HG03457 (cell line): Measurements from ENCODE around the gene ARHGEF9.

Experiments used
- ATAC-seq: cut with Tn5 transposase; IDR thresholded peaks from one replicate; pipeline ENCODE4 v1.9.1; 2021; ENCODE audit warnings: moderate number of reproducible peaks; ENCODE audit not compliant: unreplicated experiment

The ARHGEF9 gene

DNA sequence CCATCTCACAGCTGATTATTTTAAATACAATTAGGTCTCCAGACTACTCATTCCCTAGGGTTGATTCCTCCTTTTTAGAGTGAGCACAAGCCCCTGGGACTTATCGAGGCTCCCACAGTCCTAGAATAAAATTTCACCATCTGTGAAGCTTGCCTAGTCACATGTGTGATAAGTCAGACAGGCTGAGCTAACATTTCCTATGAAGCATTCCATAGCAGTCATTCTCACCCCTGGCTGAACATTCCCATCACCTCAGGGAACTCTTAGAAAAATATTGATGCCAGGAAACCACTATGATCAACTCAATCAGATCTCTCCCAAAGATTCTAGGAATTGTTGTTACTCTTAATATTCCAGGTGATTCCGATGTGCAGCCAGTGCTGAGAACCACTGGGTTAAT lies 37.7 kb downstream of the ARHGEF9 start:
- no peak for ATAC-seq

DNA sequence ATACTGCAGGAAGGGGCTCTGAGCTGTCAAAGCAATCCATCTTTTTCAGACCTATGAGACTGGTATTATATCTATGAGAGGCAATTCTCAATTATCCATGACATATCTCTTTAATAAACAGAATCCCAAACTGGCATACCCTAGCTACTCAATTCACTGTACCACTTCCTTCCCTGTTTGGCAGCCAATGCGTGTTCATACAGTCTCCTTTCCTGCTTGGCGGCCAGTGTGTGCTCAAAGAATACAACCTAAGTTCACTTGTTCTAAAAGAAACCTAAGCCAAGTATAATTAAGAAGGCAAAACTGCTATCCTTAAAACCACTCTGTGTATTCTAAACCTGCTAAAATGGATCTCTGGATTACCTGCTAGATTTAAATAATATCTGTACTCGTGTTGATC lies 38.3 kb downstream of the ARHGEF9 start:
- ATAC-seq: no peak

DNA sequence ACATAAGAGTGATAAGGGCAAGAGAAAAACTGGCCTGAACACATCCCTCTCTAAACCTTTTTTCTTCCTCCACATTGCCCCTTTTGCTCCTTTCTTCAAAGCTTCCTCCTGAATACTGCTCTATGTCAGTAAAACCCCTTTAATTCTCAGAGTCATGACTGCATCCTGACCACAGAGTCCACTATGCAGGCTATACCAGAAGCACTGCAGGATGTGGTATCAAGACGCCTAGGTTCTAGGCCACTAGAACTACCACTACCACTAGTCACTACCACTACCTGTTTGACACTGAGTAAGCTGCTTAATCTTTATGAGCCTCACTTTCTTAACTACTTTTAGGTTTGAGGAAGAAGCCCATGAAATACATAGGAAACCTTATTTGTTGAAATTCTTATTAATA lies 38.7 kb downstream of the ARHGEF9 start:
- peak; percentile 95 for ATAC-seq

DNA sequence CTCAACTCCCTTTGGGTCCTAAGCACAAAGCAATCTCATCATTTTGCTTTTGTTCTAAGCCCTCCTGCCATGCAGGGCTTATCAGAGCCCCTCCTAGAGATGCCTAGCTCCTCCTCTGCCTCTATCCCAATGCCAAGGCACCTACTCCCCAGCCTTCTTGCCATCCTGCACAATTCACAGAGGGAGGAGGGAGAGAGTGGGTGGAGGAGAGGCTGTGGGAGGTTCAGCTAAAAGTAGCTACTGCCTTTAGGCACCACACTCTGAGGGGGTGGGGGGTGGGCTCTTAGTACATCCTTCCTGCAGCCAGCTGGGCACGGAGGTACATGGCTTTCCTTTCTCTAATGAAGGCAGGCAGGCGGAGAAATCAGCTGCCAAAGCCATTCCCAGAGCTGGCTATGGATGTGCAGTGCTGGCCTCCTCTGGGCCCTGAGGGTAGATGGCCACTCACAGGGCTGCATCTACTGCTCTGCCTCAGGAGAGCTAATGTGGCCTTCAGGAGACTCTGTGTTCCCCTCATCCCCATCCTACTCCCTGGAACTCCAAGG lies 40.1 kb downstream of the ARHGEF9 start:
- no peak for ATAC-seq

DNA sequence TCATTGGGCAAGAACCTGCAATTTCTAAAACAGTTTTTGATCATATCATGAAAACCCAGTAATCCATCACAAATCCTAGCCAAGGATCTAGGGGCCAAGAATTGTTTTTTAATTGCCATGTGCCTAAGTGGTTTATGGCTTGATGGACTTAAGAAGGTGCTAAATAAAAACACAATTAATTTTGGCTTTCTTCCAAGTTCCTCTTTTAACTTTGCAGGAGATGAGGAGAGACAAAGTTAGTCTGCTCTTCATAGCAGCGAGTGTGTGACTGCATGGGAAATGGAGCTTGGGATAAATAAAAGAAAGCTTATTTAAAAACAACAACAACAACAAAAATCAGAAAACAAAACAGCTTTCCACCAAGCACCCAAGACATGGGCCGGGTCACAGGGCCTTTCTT lies 41.4 kb downstream of the ARHGEF9 start:
- ATAC-seq: no peak

DNA sequence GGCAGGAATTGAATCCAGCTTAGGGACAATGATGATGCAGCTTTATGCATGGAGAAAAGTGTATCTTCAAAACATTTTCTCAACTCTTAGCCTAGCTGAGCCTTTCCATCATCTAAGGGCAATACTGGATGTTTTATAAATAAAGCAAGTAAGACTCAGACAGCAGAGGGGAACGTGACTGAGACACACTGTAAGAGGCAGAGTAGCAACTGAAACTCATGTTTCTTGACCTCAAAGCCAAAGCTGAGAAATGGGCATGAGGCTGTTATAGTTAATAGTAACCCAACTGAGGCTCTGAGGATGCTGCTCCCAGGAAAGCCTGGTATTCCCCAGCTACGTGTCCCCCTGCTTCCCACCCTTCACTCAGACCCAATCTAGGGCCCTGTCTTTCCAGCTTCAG lies 44.6 kb downstream of the ARHGEF9 start:
- peak; percentile 82 for ATAC-seq

DNA sequence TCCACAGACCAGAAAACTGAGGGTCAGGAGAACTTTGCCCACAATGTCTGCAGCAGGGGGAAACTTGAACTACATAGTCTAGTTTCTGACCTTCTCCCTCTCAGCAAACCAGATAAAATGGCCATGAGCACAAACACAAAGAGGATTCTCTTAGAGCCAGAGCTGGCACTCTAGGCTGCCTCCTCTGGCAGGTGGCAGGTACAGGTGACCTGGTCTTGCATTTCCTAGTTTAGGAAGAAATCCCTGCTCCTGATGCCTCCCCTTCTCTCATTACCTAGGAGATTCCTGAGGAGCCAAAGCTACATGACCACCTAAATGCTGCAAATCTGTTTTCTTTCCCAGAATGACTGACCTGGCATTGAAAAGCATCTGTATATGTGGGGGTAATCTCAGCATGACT lies 45.1 kb downstream of the ARHGEF9 start:
- ATAC-seq: no peak

DNA sequence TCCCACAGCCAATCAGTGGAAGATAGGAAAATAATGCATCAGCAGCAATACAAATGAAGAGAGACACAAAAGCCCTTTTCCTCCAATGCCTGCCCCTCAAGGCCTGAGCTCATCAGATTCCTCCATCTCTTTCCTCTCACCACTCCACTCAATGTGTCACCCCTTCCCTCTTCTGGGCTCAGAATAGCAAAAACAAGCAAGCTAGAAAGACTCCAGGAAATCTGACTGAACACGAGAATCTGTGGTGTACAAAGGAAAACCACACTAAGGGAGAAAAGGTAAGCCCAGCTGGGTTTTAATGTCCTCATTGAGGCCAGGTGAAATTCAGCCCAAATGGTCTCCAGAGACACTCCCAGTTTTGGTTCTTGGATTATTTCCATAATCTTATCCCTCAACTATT lies 46.3 kb downstream of the ARHGEF9 start:
- peak; percentile 56 for ATAC-seq

DNA sequence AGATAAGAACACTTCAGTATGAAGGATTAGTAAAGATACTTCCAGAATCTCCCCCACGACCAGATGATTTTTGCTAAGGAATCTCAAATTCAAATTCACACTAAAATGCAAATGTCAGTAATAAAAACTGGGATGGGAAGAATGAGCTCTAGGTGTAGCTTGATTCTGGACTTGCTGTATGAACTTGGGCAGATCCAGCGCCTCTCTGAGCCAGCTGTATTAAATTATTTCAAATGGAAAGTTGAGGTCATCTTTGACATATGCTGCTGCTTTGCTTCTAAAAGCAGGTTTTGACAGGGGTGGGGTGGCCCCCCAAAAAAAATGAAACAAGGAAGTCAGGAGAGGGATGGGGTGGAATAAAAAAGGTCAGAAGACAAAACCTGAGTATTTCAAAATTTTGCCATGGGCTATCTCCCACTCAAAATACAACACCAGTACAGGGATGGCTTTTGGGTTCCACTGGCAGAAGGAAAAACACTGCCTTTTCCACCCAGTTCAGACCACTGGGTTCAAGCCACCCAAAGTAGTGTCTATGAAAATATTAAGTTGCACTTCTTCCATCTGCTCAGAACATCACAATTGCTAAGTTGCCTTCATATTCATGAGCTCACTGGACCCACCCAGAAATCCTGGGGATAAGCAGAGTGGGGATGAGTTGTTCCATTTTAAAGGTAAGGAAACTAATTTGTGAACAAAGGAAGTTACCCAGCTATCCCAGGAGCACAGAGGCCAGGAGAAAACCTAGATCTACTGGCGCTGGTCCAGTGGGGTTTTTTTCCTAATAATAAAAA lies 47.7 kb downstream of the ARHGEF9 start:
- ATAC-seq: no peak

DNA sequence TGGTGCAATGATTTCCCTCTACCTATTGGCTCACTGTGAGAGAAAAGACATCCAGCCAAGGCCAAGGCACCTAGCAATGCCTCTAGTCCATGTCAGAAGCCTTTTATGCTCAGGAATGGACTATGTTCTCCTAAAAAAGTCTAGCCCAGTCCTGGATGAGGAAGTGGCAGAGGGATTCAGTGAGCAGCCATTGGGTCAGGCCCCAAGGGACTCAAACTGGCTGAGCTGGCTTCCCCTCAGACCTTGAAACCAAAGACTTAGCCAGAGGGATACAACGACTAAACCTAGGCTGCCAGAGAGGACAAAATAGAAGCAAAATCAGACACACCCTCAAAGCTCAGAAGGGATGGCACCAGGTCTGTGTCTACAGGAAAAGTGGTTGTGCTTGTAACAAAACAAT lies 49.1 kb downstream of the ARHGEF9 start:
- no peak for ATAC-seq

DNA sequence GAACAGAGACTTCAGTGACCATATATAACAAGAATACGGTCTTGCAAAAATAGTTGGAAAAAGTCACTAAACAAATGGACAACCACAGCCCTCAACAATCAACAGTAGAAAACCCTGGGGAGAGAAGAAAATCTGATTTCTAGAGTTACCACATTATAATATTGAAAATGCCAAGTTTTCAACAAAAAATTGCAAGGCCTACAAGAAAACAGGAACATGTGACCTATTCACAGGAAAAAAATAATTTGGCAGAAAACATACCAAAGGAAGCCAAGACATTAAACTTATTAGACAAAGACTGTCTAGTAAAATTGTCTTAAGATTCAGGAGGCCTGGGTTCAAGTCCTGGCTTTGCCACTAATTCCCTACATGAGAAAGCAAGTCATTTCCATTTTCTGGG lies 64.7 kb downstream of the ARHGEF9 start:
- no peak for ATAC-seq

DNA sequence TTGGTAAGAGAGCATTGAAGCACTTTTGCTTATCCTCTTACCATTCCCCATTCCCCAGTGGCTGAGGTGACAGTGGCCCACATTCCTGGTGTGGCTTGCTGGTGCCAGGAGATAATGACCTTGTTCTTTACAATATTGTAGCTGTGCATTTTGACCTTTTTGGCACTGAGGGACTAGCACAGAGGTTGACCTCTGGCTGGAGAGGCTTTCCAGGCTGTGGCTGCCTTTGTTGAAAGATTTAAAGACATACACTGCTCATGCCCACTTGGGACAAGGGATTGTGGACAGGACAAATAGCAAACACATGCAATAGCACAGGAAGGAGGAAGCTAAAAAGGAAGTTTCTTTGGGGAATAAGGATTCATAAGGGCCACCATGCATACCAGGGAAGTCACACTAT lies 65.4 kb downstream of the ARHGEF9 start:
- ATAC-seq: no peak

DNA sequence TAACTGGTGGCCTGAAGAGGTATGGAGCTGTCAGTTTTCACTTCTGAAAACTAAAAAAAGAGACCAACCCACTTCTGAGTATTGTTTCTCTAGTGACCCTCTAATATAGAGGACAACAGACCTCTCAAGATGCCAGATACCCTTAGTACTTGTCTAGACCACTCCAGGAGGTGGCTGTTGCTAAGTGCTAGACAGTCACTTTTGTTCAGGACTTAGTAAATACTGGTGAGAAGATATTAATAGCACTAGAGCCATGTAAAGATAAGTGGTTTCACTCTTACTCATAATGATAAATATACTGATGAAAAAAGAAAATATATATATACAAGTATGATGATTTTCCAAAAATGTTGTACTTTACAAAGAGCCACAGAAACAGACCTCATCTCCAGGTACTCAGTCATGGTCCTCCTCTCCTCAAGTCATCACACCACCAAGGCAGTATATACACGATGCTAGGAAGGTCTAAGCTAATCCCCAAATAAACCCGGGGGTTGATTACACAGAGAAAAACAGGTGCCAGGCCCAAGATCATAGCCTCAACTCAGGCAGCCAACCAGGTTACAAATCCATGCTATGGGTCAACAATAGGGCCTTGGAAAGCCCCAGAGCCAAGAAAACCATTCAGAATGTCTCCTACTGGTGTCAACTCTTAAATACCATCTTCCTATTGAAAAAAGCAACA lies 66.9 kb downstream of the ARHGEF9 start:
- no peak for ATAC-seq

DNA sequence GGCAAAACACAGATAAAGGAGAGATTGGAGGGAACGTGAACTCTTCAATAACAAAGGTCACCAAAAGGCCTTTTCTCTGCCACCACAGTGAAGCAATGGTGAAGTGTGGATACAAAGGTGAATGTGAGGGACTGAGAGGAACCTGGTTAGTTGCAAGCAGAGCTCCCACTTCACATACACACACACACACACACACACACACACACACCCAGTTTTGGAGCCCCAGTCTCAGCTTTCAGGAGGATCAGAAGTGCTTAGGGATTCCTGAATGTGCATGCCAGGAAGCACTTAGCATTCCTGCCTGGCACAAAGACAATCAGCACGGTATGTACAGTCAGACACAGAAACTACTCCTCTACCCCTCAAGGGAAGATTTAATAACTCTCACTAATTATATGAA lies 71.5 kb downstream of the ARHGEF9 start:
- no peak for ATAC-seq

DNA sequence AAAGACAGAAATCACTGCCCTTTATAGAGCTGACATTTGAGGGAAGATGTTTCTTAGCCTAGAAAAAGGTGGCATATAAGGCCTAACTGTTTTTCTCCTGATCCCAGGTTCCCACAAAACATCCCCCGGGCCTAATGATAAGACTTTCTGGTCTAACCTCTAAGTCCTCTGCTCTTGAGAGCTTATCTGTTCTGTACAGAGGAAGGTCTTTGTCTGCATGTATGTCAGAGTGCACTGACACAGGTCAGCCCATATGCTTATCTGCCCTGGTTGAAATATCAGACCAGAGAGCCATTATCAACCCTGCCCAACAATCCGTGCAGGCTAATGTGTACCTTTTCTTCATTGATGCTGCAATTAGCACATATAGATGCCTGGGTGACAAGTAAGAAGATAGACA lies 76.2 kb downstream of the ARHGEF9 start:
- no peak for ATAC-seq

DNA sequence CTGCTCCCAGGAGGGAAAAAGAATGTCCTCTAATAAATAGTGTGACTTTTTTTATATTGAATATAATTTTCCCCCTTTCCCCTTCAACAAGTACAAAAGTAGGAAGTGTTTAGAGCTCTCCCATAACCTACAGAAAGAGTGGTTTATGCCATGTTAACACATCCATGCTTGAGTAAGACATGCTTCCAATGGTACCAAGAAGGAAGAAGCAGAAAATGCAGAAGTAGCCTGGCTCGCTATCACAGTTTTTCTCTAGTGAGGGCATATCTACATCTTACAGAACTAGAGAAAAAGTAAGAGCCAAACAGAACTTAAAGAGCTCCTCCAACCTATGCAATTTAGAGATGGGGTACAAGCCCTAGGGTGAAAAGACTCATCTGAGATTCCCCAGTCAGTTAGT lies 82.5 kb downstream of the ARHGEF9 start:
- ATAC-seq: no peak

DNA sequence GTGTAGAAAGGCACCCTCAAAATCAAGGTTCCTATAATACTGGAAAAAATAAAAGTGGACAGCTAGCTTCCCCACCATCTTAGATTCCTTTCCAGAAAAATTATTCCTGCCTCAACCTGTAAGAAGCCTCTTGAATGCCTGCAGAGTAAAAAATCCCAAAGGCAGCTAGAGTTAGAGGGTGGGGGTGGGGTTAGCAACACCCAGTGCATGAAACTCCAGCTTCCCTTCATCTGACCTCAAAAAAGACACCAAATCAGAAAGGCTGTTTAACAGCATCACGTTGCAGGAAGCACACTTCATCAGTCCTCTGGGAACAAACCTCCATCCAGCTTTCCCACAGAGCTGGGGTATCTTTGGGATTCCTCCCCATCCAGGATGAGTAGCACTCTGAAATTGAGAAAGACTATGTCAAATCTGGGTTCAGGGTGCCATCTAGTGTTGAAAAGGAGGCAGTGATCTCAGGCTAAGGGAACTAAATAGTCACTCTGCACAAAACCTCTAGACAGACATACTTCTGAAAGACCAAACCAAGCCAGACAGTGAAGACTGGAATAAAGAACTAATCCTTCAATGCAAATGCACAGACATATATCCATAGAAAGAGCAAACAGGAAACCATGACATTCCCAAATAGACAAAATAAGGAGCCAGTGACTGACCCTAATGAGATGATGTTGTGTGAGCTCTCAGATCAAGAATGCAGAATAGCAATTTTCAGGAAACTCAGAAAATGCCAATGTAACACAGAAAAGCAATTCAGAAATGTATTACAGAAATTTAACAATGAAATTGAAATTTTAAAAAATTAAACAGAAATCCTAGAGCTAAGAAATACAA lies 97.9 kb downstream of the ARHGEF9 start:
- no peak for ATAC-seq

DNA sequence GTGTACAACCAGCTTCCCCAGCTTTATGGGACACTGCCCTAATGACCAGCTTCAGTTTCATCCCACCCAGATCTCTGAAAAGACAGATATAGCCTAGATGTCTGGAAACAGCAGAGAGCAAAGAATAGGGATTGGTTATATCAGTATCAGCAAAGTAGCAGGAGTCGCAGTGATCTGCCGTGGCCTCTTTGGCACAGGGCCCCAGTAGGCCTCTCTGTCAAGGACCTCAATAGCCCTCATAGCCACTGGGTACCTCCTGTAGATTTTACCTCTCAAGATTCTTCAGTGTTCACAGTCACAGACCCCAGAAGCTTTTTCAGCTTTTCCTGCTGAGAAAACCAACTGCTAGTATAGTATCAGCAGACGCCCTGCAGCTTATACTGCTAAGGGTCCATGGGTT lies 104.6 kb downstream of the ARHGEF9 start:
- no peak for ATAC-seq

DNA sequence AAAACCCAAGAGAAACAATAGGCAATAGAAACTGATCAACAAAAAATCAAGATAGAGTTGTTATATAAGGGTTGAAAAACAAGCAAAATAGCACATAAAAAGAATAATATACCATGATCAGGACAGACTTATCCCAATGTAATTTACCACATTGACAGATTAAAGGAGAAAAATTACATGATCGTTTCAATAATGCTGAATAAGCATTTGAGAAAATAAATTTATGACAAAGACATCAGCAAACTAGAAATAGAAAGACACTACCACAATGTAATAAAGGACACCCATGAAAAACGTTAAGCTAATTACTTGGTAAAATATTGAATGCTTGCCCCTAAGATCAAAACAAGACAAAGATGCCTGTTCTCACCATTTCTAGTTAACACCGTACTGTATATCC lies 105.6 kb downstream of the ARHGEF9 start:
- ATAC-seq: no peak

DNA sequence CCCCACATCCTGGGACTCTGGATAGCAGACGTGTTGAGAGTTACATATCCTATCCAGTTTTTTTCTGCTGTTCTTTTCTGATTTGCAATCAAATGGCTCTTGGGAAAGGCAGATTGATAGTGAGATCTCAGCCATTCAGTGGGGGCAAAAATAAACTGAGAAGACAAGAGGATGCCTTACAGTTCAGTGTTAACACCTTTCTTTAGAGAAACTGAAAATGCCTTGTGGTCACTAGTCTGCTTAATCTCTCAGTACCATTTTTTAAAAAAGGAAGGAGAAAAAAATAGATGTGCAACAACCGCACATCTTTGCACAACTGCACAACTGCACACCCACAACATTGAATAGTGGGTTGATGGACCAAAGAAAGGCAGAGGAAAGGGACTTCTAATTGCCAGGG lies 109.3 kb downstream of the ARHGEF9 start:
- ATAC-seq: no peak

DNA sequence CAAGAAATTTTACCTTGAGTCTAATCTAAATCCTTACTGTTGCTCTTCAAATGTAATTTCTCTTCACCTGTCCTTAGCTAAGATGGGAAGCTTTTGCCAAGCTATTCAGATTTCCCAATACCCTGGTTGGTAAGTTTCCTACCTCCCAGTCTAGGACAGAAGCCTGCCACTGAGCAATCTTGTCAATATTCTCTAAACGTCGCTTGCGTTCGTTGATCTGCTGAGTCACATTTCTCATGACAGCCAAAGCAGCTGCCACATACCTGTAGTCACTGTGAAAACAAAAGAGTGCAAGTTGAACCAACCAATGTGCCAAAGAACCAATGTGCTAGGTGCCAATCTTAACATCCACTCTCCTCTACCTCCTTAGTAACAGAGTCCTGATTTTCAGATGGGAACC lies 111.1 kb downstream of the ARHGEF9 start:
- no peak for ATAC-seq

DNA sequence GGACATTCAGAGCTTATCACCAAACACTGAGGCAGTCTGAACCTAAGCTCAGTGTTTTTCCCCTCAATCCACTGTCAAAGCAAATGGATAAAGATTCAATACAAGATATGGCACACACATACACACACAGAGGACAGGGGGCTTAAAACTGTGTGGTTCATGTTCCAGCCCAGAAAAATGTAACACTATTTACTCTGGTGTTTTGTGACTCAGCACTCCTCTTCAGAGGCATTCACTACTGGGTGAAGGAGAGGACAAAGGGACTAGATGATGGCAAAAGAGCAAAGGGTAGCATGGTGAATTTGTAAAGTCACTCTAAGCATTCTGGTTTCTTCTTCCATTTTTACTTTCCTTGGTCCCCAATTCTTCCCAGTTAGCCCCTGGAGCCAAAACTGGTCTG lies 120.3 kb downstream of the ARHGEF9 start:
- ATAC-seq: no peak
